ENCODE results near the gene GID8. TPM values are rescaled to one million over a fixed set of nuclear protein-coding genes. Genes with fewer than 3 reads are reported as not detected.
"Not testable (repeated sequence)": the region's sequence is repeated elsewhere in the genome, so short reads cannot be mapped to it uniquely, and the experiment has no call there.

GID8 gene
- total RNA-seq, 1 experiment from 2014 or later: 25.3 TPM

DNA sequence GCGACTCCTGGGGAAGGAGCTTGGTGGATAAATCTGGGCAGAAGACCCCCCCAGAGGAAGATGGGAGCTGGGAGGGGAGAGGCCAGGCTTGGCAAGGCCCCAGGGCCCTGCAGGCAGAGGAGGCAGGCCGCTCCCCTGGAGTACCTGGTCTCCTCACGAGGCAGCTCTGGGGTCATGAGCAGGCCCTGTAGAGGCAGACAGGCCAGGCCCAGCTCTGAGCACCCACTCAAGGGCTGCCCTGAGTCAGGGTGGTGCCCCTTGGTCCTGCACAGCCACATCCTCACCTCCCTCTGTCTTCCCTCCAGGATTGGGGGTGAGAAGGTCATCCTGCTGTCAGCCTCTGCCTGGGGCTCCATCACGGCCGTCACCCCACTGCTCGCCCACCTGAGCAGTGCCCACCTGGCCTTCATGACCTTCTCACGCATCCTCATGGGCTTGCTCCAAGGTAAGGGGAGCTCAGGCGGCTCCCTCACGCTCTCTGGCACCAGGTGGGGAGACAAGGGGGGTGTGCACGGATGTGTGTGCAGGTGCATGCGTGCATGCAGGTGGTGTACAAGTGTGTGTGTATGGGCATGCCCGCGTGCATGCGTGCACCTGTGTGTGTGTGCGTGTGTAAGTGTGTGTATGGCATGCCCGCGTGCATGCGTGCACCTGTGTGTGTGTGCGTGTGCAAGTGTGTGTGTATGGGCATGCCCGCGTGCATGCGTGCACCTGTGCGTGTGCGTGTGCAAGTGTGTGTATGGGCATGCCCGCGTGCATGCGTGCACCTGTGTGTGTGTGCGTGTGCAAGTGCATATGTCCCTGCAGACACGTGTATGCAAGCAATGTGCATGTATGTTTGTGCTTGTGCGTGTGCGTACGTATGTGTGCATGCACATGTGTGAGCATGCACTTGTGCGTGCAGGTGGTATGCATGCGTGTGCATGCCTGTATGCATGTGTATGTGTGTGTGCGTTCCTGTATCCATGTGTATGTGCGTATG, 19.5 kb downstream of the GID8 start:
- DNase-seq (ENCODE audit: low read depth): no peak

DNA sequence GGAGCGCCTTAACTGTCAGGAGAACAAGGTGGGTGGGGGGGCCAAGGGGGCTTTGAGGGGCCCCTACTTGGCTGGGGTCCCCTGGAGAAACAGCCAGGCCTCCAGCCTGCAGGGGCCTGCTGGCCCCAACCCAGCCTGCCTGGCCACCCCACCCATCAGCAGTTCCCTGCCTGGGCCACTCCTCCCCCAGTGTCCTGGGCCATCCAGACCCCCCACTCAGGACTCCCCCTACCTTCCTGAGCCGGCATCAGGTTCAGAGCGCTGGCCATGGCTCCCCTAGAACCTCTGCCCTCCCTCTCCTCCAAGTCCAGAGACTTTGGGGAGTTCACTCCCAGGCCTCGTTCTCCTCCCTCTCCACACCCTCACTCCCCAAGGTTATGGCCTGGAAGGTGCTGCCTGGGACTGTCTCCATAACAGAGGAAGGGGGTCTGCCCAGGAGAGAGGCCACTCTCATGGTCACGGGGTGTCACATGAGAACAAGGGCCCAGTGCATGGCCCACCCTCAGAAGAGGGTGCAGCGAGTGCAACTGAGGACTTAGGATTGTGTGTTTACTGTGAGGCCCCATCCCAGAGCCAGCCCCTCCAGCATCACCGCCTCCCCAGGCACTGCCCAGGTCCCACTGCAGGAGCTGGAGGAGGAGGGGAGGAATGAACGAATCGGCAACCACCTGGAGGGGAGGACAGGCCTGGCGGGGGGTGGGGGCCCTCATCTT, 20.6 kb downstream of the GID8 start:
- no peak for DNase-seq (ENCODE audit: low read depth)

- DNase-seq (ENCODE audit: low read depth): no peak
Measured at GRCh38 chr20:62959101-62959971, 21.4 kb downstream of the GID8 start.

DNA sequence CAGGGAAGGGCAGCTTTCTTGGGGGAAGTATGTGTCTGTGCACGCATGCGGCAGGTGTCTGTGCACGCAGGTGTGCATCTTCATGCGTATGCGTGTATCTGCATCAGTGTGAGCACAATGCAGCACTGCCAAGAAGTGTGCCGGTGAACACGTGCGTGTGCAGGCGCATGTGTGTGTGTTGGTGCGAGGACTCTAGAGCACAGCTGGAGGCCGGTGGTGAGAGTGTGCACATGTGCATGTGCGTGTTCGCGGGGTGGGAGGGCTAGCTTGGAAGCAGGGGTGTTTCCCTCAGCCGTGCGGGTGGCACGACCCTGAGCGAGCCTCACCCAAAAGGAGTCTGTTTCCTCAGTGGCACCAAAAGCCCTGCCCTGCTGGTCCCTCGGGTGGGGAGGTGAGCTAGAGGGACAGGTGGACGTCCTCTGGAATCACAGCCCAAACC, 22.1 kb downstream of the GID8 start:
- no peak for DNase-seq (ENCODE audit: low read depth)

DNA sequence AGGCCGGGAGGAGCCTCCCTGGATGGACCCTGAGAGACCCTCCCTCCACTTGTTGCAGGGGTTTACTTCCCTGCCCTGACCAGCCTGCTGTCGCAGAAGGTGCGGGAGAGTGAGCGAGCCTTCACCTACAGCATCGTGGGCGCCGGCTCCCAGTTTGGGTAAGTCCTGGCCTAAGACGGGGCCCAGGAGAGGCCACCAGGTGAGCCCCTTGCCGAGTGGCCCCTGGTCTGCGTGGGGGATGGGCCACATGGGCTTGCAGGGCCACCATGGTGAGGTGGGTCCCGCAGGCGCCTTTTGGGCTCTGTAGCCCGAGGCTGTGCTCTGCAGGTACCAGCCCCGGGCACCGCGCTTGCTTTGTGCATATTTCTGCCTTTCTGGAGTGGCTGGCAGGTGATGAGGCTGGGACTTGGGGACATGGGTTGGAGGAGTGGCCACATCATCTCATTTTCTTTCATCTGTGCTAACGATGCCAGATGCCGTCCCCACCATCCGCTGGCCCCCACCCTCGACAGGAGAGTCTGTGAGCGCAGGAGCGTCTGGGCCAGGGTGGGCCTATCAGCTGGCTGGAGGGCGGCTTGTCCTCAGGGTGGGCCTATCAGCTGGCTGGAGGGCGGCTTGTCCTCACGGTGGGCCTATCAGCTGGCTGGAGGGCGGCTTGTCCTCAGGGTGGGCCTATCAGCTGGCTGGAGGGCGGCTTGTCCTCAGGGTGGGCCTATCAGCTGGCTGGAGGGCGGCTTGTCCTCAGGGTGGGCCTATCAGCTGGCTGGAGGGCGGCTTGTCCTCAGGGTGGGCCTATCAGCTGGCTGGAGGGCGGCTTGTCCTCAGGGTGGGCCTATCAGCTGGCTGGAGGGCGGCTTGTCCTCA, 22.7 kb downstream of the GID8 start:
- DNase-seq (ENCODE audit: low read depth): not testable (repeated sequence)

DNA sequence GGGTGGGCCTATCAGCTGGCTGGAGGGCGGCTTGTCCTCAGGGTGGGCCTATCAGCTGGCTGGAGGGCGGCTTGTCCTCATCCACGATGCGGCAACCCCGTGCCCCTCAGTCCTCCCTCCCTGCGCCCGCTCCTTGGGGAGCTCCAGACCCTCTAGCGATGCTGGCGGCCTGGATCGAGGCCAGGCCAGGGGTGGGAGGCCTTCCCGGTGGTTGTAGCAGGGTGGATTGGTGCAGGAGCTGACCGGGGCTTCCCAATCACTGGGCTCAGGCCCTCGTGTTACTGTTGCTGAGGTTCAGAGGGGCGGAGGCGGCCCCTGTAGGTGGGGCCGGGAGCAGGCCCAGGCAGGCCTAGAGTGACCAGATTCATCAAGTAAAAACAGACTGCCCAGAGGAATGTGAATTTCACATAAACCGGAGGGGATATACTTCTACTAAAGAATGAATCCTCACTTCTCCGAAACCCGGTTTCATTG, 23.4 kb downstream of the GID8 start:
- no peak for DNase-seq (ENCODE audit: low read depth)

- DNase-seq (ENCODE audit: low read depth): no peak
Measured at GRCh38 chr20:62961799-62962198, 23.9 kb downstream of the GID8 start.

- no peak for DNase-seq (ENCODE audit: low read depth)
Measured at GRCh38 chr20:62962221-62962879, 24.4 kb downstream of the GID8 start.

- no peak for DNase-seq (ENCODE audit: low read depth)
Measured at GRCh38 chr20:62962891-62963613, 25.1 kb downstream of the GID8 start.

DNA sequence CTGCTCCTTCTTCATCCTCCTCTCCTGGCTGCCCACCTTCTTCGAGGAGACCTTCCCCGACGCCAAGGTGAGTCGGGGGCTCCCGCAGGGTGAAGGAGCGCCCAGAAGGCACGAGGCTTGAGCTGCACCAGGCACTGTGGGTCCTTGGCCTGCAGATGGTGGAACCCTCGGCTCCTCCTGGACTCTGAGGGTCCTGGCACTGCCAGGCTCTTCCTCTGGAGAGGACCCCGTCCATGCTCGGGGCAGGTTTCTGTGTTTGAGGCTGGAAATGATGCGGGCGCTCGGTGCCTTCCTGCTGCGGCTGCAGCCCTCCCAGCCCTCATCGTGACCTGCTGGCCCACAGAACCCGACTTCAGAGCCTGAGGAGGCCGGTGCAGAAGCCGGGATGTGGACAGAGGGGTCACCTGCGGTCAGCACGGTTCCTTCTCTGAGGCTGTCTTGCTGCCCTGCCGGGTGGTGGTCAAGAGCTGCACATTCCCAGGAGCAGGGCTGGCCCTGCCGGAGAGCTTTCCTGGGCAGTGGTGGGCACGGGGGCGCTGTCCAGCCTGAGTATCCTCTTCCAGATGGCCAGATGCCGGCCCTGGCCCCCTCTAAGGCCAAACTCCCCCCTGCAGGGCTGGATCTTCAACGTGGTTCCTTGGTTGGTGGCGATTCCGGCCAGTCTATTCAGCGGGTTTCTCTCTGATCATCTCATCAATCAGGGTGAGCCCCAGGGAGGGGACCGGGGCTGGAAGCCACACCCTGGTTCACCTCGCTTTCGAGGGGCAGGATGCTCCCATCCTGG, 25.9 kb downstream of the GID8 start:
- DNase-seq (ENCODE audit: low read depth): no peak

DNA sequence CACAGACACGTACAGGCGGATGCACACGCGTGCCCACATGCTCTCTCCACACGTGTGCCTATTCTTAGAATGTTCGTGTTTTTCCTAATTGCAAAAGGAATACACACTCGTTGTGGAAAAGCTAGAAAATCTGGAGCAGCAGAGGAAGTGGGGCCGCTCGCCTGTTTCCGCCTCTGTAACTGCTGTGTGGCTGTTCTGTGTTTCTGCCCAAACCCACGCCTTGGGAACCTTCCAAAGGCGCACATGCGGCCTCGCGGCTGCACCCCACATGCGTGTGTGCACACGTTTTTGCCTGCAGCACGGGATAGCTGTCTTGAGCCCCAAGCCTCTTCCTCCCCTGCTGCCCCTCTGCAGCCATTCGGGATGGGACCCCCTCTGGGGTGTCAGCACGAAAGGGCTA, 26.8 kb downstream of the GID8 start:
- DNase-seq (ENCODE audit: low read depth): no peak

- no peak for DNase-seq (ENCODE audit: low read depth)
Measured at GRCh38 chr20:62965363-62965771, 27.4 kb downstream of the GID8 start.

GRCh38 chr20:62966212-62967148, 28.5 kb downstream of the GID8 start:
- no peak for DNase-seq (ENCODE audit: low read depth)

DNA sequence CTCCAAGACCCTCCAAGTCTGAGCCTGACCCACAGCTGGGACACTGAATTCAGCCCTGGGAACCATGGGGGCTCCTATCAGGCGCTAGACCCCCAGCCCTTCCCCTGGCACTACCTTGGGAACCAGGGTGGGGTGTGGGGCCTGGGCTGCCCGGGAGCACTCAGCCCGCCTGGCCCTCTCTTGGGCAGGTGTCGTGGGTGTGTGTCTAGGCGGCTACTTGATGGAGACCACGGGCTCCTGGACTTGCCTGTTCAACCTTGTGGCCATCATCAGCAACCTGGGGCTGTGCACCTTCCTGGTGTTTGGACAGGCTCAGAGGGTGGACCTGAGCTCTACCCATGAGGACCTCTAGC, 29.2 kb downstream of the GID8 start:
- no peak for DNase-seq (ENCODE audit: low read depth)

DNA sequence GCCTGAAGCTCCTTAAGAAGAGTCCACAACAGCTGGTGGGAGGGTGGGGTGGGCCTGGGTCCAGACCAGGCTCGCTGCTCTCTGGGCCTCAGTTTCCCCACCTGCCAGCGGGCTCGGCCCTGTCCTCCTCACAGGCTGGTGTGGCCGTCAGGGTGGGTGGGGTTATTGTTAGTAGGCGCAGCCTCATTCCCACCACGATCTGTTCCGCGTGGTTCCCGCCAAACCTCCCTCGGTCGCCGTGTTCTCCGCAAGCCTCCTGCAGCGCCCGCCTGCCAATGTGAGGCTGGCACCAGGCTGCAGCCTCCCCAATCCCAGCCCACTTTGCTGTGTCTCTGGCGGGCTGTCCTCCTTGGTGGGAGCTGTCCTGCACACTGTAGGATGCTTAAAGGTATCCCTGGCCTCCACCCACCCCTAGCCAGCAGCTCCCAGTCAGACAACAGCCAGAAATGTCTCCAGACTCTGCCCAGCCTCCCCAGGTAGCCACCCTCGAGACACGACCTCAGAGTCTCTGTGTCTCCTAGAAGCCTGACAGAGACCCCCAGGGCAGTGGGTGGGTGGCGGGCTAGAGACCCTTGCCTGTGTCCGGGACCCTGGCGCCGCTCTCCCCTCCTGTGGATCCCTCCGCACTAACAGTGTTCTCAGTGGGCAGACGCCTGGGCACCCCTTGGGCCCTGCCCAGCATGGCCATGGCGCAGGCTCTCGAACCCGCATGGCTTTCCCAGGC, 29.8 kb downstream of the GID8 start:
- DNase-seq (ENCODE audit: low read depth): no peak

GRCh38 chr20:62968378-62969178, 30.6 kb downstream of the GID8 start:
- no peak for DNase-seq (ENCODE audit: low read depth)

Measured in Daoy (cell line).